T-helper 2 cell treated with Interferon-gamma antibody and Interleukin-4, amounts not matched to agents 5 μg/mL and 100 μg/mL, for 36 hours (primary cell): ENCODE data around the gene ECE1.
A peak's percentile ranks its signal among the peaks of the same experiment; 100 is the strongest.
"Not testable (repeated sequence)": the region's sequence is repeated elsewhere in the genome, so short reads cannot be mapped to it uniquely, and the experiment has no call there.

ENCODE experiments used
- DNase-seq: peaks from one replicate; pipeline ENCODE4 v3.0.0; 2021; ENCODE audit warnings: low spot score
- H3K27ac Mint-ChIP-seq: one replicate; pipeline ENCODE4 v1.8.0; 2021; ENCODE audit warnings: mild to moderate bottlenecking, mixed read lengths
- H3K27me3 Mint-ChIP-seq: one replicate; pipeline ENCODE4 v1.8.0; 2021; ENCODE audit warnings: low read depth, mixed read lengths
- H3K36me3 Mint-ChIP-seq: one replicate; pipeline ENCODE4 v1.8.0; 2021; ENCODE audit warnings: low read depth, mixed read lengths
- H3K4me1 Mint-ChIP-seq: one replicate; pipeline ENCODE4 v1.8.0; 2021; ENCODE audit warnings: low read depth, mixed read lengths
- H3K4me3 Mint-ChIP-seq: one replicate; pipeline ENCODE4 v1.8.0; 2022; ENCODE audit warnings: mild to moderate bottlenecking, moderate library complexity, mixed read lengths
- H3K9me3 Mint-ChIP-seq: one replicate; pipeline ENCODE4 v1.8.0; 2021; ENCODE audit warnings: mixed read lengths

The ECE1 gene

GRCh38 chr1:21242846-21243245 is 47.4 kb downstream of the ECE1 start:
- H3K27ac Mint-ChIP-seq, result no peak overlapping the region
- peaks cover 20% of the 10 kb centered on the region for H3K36me3 Mint-ChIP-seq
- DNase-seq, result no peak
- no peak overlapping the region for H3K4me3 Mint-ChIP-seq
- no peaks in the 10 kb centered on the region for H3K4me1 Mint-ChIP-seq
- H3K9me3 Mint-ChIP-seq, result no peaks in the 10 kb centered on the region
- no peaks in the 10 kb centered on the region for H3K27me3 Mint-ChIP-seq

- H3K36me3 Mint-ChIP-seq, result peaks cover 24% of the 10 kb centered on the region
- H3K4me3 Mint-ChIP-seq, result no peak overlapping the region
- no peak overlapping the region for H3K27ac Mint-ChIP-seq
- DNase-seq, result no peak
- no peaks in the 10 kb centered on the region for H3K27me3 Mint-ChIP-seq
- no peaks in the 10 kb centered on the region for H3K9me3 Mint-ChIP-seq
- no peaks in the 10 kb centered on the region for H3K4me1 Mint-ChIP-seq
These were observed 48.3 kb downstream of the ECE1 start for GRCh38 chr1:21241771-21242581.

- DNase-seq, result no peak
- H3K36me3 Mint-ChIP-seq, result peaks cover 25% of the 10 kb centered on the region
- no peak overlapping the region for H3K27ac Mint-ChIP-seq
These were observed 49.6 kb downstream of the ECE1 start for GRCh38 chr1:21240706-21241105.

DNA sequence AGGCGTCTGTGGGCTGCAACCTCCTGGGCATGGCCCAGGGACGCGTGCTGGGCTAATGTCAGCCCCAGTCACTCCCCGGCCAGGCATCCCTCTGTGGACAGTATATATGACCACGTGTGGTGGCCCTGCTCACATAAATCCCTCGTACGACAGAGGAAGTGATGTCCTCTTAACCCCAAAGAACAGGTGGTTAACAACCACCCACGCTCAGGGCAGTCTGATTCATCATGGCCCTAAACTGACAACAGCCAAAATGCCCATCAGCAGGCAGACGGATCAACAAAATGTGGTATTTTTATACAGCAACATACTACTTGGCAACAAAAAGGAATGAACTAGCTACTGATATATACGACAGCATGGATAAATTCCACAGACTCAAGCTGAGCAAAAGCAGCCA is 51.0 kb downstream of the ECE1 start:
- Mint-ChIP-seq H3K27me3 (no peaks in the 10 kb centered on the region), H3K4me1 (no peaks in the 10 kb centered on the region), H3K27ac (no peak overlapping the region), H3K9me3 (no peaks in the 10 kb centered on the region), H3K36me3 (peaks cover 21% of the 10 kb centered on the region), H3K4me3 (no peak overlapping the region)
- DNase-seq, result peak; percentile 16

More at GRCh38 chr1:21240706-21241105, 49.6 kb downstream of the ECE1 start:
- Mint-ChIP-seq H3K27me3 (no peaks in the 10 kb centered on the region), H3K9me3 (no peaks in the 10 kb centered on the region), H3K4me3 (no peak overlapping the region), H3K4me1 (no peaks in the 10 kb centered on the region)

- no peaks in the 10 kb centered on the region for H3K4me1 Mint-ChIP-seq
- no peak for DNase-seq
- no peak overlapping the region for H3K27ac Mint-ChIP-seq
- H3K9me3 Mint-ChIP-seq, result no peaks in the 10 kb centered on the region
- peaks cover 23% of the 10 kb centered on the region for H3K36me3 Mint-ChIP-seq
- H3K27me3 Mint-ChIP-seq, result no peaks in the 10 kb centered on the region
- no peak overlapping the region for H3K4me3 Mint-ChIP-seq
These were observed 52.0 kb downstream of the ECE1 start for GRCh38 chr1:21238141-21238800.

- H3K27me3 Mint-ChIP-seq, result no peaks in the 10 kb centered on the region
- H3K9me3 Mint-ChIP-seq, result no peaks in the 10 kb centered on the region
- peaks cover 22% of the 10 kb centered on the region for H3K36me3 Mint-ChIP-seq
- H3K4me3 Mint-ChIP-seq, result no peak overlapping the region
- no peak overlapping the region for H3K27ac Mint-ChIP-seq
- H3K4me1 Mint-ChIP-seq, result no peaks in the 10 kb centered on the region
- no peak for DNase-seq
These were observed 52.7 kb downstream of the ECE1 start for GRCh38 chr1:21237446-21238088.

- no peak for DNase-seq
- Mint-ChIP-seq H3K4me3 (no peak overlapping the region), H3K36me3 (peaks cover 26% of the 10 kb centered on the region), H3K27me3 (no peaks in the 10 kb centered on the region), H3K4me1 (no peaks in the 10 kb centered on the region), H3K9me3 (no peaks in the 10 kb centered on the region), H3K27ac (no peak overlapping the region)
These were observed 54.1 kb downstream of the ECE1 start for GRCh38 chr1:21236178-21236577.

GRCh38 chr1:21234779-21235178 is 55.5 kb downstream of the ECE1 start:
- DNase-seq, result no peak
- H3K4me1 Mint-ChIP-seq, result no peaks in the 10 kb centered on the region
- no peaks in the 10 kb centered on the region for H3K9me3 Mint-ChIP-seq
- H3K27ac Mint-ChIP-seq, result no peak overlapping the region
- no peak overlapping the region for H3K4me3 Mint-ChIP-seq
- peaks cover 29% of the 10 kb centered on the region for H3K36me3 Mint-ChIP-seq
- no peaks in the 10 kb centered on the region for H3K27me3 Mint-ChIP-seq

GRCh38 chr1:21233490-21233889 is 56.8 kb downstream of the ECE1 start:
- Mint-ChIP-seq H3K4me1 (no peaks in the 10 kb centered on the region), H3K4me3 (no peak overlapping the region), H3K27ac (no peak overlapping the region), H3K9me3 (no peaks in the 10 kb centered on the region), H3K27me3 (no peaks in the 10 kb centered on the region), H3K36me3 (peaks cover 31% of the 10 kb centered on the region)
- DNase-seq, result no peak

DNA sequence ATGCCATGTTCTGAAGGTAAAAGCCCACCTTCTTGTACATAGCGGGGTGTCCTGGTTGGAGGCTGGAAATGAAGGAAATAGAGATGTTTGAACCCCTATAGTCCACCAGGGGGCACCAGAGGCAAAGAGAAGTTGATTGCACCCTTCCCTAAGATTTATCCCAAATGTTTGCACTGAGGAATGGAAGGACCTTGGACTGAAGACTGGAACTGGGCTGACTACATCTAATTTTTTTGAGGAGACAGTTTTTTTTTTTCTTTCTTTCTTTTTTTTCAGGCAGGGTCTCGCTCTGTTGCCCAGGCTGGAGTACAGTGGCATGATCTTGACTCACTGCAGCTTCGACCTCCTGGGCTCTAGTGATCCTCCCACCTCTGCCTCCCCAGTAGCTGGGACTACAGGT is 58.2 kb downstream of the ECE1 start:
- Mint-ChIP-seq H3K4me3 (no peak overlapping the region), H3K27ac (no peak overlapping the region), H3K4me1 (no peaks in the 10 kb centered on the region), H3K36me3 (peaks cover 24% of the 10 kb centered on the region), H3K9me3 (no peaks in the 10 kb centered on the region), H3K27me3 (no peaks in the 10 kb centered on the region)
- DNase-seq, result no peak

DNA sequence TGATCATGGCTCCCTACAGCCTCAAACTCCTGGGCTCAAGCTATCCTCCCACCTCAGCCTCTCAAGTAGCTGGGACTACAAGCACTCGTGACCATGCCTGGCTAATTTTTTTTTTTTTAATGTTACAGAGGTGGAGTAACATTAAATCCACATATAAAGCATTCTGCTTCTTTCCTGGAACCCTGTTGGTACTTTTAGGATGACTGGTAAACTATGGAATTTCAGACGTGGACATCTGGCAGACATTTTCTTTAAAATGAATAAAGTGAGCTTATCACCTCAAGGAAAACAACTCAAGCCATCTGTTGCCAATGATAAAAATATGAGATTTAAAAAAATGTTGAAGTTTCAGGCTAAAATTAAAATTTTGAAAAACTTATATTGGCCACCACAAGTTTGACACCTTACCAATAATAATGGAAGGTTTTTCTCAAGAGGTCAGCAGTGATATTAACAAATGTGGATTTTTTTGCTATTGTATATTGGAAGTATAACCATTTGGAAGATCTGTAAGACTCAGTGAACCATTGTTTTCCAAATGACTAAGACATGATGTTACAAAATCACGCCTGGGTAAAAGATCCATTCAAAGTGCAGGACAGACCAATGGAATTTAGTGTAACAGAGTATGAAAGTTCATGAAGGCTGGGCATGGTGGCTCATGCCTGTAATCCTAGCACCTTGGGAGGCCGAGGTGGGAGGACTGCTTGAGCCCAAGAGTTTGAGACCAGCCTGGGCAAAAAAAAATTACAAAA is 60.8 kb downstream of the ECE1 start:
- no peaks in the 10 kb centered on the region for H3K4me1 Mint-ChIP-seq
- H3K36me3 Mint-ChIP-seq, result peaks cover 22% of the 10 kb centered on the region
- H3K9me3 Mint-ChIP-seq, result no peaks in the 10 kb centered on the region
- H3K27ac Mint-ChIP-seq, result no peak overlapping the region
- H3K27me3 Mint-ChIP-seq, result no peaks in the 10 kb centered on the region
- no peak overlapping the region for H3K4me3 Mint-ChIP-seq
- no peak for DNase-seq

- H3K4me3 Mint-ChIP-seq, H3K4me1 Mint-ChIP-seq, H3K9me3 Mint-ChIP-seq, H3K27me3 Mint-ChIP-seq, DNase-seq, H3K27ac Mint-ChIP-seq: not testable (repeated sequence)
- H3K36me3 Mint-ChIP-seq, result peaks cover 18% of the 10 kb centered on the region
These were observed 62.0 kb downstream of the ECE1 start for GRCh38 chr1:21228224-21228623.

GRCh38 chr1:21225065-21225464 is 65.2 kb downstream of the ECE1 start:
- Mint-ChIP-seq H3K4me1 (no peaks in the 10 kb centered on the region), H3K27ac (no peak overlapping the region), H3K4me3 (no peak overlapping the region), H3K27me3 (no peaks in the 10 kb centered on the region), H3K9me3 (no peaks in the 10 kb centered on the region), H3K36me3 (peaks cover 18% of the 10 kb centered on the region)
- no peak for DNase-seq

DNA sequence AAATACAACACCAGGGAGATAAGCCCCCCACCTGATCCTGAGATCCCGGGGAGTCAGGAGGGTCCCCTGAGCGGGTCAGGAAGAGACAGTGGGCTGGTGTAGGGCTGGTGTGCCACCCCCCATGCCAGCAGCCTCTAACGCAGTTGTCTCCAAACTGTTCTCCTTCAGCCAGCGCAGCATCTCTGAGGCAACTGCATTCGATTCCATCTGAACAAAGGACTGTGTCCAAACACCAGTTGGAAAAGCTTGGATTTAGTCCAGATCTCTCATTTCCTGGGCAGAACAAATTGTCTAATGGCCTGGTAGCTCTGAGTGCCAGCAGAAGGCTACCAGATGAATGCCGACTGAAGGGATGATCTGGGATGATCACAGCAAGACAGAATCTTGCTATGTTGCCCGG is 69.4 kb downstream of the ECE1 start:
- DNase-seq, result no peak
- no peaks in the 10 kb centered on the region for H3K27me3 Mint-ChIP-seq
- H3K4me1 Mint-ChIP-seq, result peaks cover 2% of the 10 kb centered on the region
- H3K4me3 Mint-ChIP-seq, result no peak overlapping the region
- peaks cover 12% of the 10 kb centered on the region for H3K36me3 Mint-ChIP-seq
- H3K27ac Mint-ChIP-seq, result no peak overlapping the region
- no peaks in the 10 kb centered on the region for H3K9me3 Mint-ChIP-seq
